K562 (cell line): ENCODE data around the gene ECSIT. TPM values are rescaled to one million over a fixed set of nuclear protein-coding genes. Genes with fewer than 3 reads are reported as not detected.

ENCODE experiments used
- ETV6 ChIP-seq, 3 experiments: fragments of 150-350 bp in 1 of 3; sonication (generic) in 1 of 3; formaldehyde crosslinking in 1 of 3; IDR thresholded peaks; 2 replicates each; pipeline versions ENCODE4 v1.6.1 to v1.8.0; 2014 to 2022; ENCODE audit warnings: borderline replicate concordance in 2 of 3, low read depth in 2 of 3, antibody characterized with exemption in 1 of 3, low read length in 1 of 3, mild to moderate bottlenecking in 1 of 3, missing genetic modification reagents in 1 of 3
- ILK ChIP-seq: fragments of 450-650 bp; IDR thresholded peaks from 2 replicates; pipeline ENCODE4 v1.6.1; 2016; ENCODE audit warnings: missing genetic modification characterization, low read depth, mild to moderate bottlenecking, missing compliant biosample characterization, moderate library complexity, borderline replicate concordance
- MNT ChIP-seq, 2 experiments: fragments of 450-650 bp; conservative IDR thresholded peaks; 2 replicates each; pipeline ENCODE4 v1.6.1; 2017; ENCODE audit warnings: mild to moderate bottlenecking in 2 of 2, moderate library complexity in 2 of 2
- OTX1 ChIP-seq: fragments of 450-650 bp; formaldehyde crosslinking; IDR thresholded peaks from 2 replicates; pipeline ENCODE4 v1.4.0; 2022; ENCODE audit warnings: mild to moderate bottlenecking
- TSC22D4 ChIP-seq: fragments of 450-650 bp; IDR thresholded peaks from 2 replicates; pipeline ENCODE4 v1.6.1; 2016; ENCODE audit warnings: missing genetic modification characterization, missing biosample characterization, control low read depth
- ZBTB26 ChIP-seq: fragments of 450-650 bp; formaldehyde crosslinking; IDR thresholded peaks from 2 replicates; pipeline ENCODE4 v1.4.0; 2022; ENCODE audit warnings: missing genetic modification characterization
- ZKSCAN8 ChIP-seq: fragments of 200-800 bp; sonication (Bioruptor generic); IDR thresholded peaks from 2 replicates; pipeline ENCODE4 v1.6.1; 2016; ENCODE audit warnings: missing genetic modification characterization, missing compliant biosample characterization
- ZNF12 ChIP-seq: sonication (generic); formaldehyde crosslinking; IDR thresholded peaks from 2 replicates; pipeline ENCODE4 v1.4.0; 2020; ENCODE audit warnings: mild to moderate bottlenecking, missing genetic modification reagents
- polyA plus RNA-seq, 8 experiments: library from polyadenylated mRNA; depleted of rRNA in 4 of 8; stranded (reverse) in 5 of 8; unstranded in 3 of 8; fragments of >200 nt; fragmentation: Nextera tagmentation in 2 of 8; fragmentation: Illumina TruSeq in 1 of 8; extraction: Ambion mirVana in 2 of 8; extraction: Trizol in 1 of 8; gene quantifications; 2 replicates each; pipeline versions ENCODE4 v1.2.1 to v1.2.3, GENCODE V29; 2011 to 2014; ENCODE audit warnings: inconsistent platforms in 1 of 8, missing spikeins in 1 of 8
- total RNA-seq, 7 experiments: library from RNA; depleted of rRNA in 6 of 7; stranded (reverse); fragments of >200 nt in 6 of 7; fragmentation: Illumina TruSeq in 2 of 7; extraction: Trizol in 2 of 7; gene quantifications; 2 replicates each; pipeline versions ENCODE4 v1.2.1 to v1.2.3, GENCODE V29; 2011 to 2021; ENCODE audit warnings: low replicate concordance in 1 of 7
- TF ChIP-seq, protein P1 (sequence below): sonication (generic); formaldehyde crosslinking; IDR thresholded peaks from 2 replicates; pipeline ENCODE4 v1.8.0; 2022; ENCODE audit warnings: missing genetic modification reagents, mild to moderate bottlenecking, borderline replicate concordance

The ECSIT gene
- total and polyA plus RNA-seq, 9 of the 15 experiments (the other 6 are each of a cell fraction or from before 2014, with no cell fraction given), result 1.1 to 82.5 (median 43.9) TPM

DNA sequence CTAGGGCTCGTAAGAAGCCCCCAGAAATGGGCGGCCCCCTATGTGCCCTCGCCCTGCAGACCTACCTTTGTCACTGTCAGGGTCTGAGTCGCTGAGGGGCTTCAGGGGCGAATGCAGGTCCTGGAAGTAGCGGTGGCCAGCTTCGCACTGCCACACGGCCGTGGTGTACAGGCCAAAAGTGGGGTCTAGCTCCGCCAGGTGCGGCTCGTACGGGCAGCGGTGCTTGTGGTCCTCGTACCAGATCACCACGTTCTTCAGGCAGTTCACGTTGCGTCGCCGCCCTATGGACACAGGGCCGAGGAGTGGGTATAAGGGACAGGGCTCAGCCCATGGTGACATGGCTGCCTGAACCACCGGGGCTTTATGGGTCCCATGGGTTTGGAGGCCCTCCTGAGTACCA lies 33.0 kb downstream of the ECSIT start (continued):
- TF ChIP-seq MNT (conservative IDR thresholded peaks at IDR 0.05) (no peak), ZNF12 (no peak), ZKSCAN8 (CRISPR knock-in tag) (no peak), ETV6 (IDR thresholded peaks at IDR 0.05; ENCODE audit: borderline replicate concordance in 1 of 2, low read depth in 2 of 2, low read length in 1 of 2) (no peak), ETV6 (CRISPR knock-in tag; IDR thresholded peaks at IDR 0.05; ENCODE audit: borderline replicate concordance) (no peak), ILK (tag) (no peak), TSC22D4 (no peak), OTX1 (CRISPR knock-in tag) (no peak), ZBTB26 (CRISPR knock-in tag) (no peak)
- TF ChIP-seq, protein P1, sequence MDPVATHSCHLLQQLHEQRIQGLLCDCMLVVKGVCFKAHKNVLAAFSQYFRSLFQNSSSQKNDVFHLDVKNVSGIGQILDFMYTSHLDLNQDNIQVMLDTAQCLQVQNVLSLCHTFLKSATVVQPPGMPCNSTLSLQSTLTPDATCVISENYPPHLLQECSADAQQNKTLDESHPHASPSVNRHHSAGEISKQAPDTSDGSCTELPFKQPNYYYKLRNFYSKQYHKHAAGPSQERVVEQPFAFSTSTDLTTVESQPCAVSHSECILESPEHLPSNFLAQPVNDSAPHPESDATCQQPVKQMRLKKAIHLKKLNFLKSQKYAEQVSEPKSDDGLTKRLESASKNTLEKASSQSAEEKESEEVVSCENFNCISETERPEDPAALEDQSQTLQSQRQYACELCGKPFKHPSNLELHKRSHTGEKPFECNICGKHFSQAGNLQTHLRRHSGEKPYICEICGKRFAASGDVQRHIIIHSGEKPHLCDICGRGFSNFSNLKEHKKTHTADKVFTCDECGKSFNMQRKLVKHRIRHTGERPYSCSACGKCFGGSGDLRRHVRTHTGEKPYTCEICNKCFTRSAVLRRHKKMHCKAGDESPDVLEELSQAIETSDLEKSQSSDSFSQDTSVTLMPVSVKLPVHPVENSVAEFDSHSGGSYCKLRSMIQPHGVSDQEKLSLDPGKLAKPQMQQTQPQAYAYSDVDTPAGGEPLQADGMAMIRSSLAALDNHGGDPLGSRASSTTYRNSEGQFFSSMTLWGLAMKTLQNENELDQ (CRISPR knock-in tag), result no peak
